IMR-90 (cell line): ENCODE results near the gene URB1.

Experiments used
- BHLHE40 ChIP-seq: fragments of 150-350 bp; IDR thresholded peaks from 2 replicates; pipeline ENCODE4 v1.6.1; 2016; ENCODE audit warnings: mild to moderate bottlenecking, low read depth, low read length
- CEBPB ChIP-seq: IDR thresholded peaks from 2 replicates; pipeline ENCODE4 v1.6.1; 2012; ENCODE audit warnings: low read depth, low read length, improper control_type of control experiment
- CHD1 ChIP-seq: IDR thresholded peaks from 2 replicates; pipeline ENCODE4 v1.6.1; 2012; ENCODE audit warnings: low read depth, low read length, improper control_type of control experiment
- CTCF ChIP-seq: conservative IDR thresholded peaks from 2 replicates; pipeline ENCODE4 v1.5.1; 2012; ENCODE audit warnings: mild to moderate bottlenecking, low read depth, low read length, improper control_type of control experiment
- ELK1 ChIP-seq: fragments of 150-350 bp; IDR thresholded peaks from 2 replicates; pipeline ENCODE4 v1.6.1; 2016; ENCODE audit warnings: low read depth, mild to moderate bottlenecking, low read length, moderate library complexity, borderline replicate concordance
- MAZ ChIP-seq: IDR thresholded peaks from 2 replicates; pipeline ENCODE4 v1.6.1; 2012; ENCODE audit warnings: low read depth, mild to moderate bottlenecking, low read length, improper control_type of control experiment, moderate library complexity, borderline replicate concordance
- NFE2L2 ChIP-seq: fragments of 150-350 bp; IDR thresholded peaks from 2 replicates; pipeline ENCODE4 v1.6.1; 2016; ENCODE audit warnings: low read depth, mild to moderate bottlenecking, low read length
- POLR2A ChIP-seq: IDR thresholded peaks from 2 replicates; pipeline ENCODE4 v1.6.1; 2012; ENCODE audit warnings: mild to moderate bottlenecking, low read depth, low read length
- RAD21 ChIP-seq: IDR thresholded peaks from 2 replicates; pipeline ENCODE4 v1.6.1; 2012; ENCODE audit warnings: low read length, improper control_type of control experiment
- RCOR1 ChIP-seq: IDR thresholded peaks from 2 replicates; pipeline ENCODE4 v1.6.1; 2012; ENCODE audit warnings: mild to moderate bottlenecking, low read length, improper control_type of control experiment; ENCODE audit not compliant: insufficient replicate concordance
- RFX5 ChIP-seq: IDR thresholded peaks from 2 replicates; pipeline ENCODE4 v1.8.0; 2012; ENCODE audit warnings: low read depth, mild to moderate bottlenecking, low read length, moderate library complexity
- SMC3 ChIP-seq: fragments of 150-350 bp; IDR thresholded peaks from 2 replicates; pipeline ENCODE4 v1.6.1; 2016; ENCODE audit warnings: low read depth, mild to moderate bottlenecking, antibody characterized with exemption, low read length, moderate library complexity
- TF ChIP-seq, protein P1 (sequence below): fragments of 150-350 bp; IDR thresholded peaks from 2 replicates; pipeline ENCODE4 v1.6.1; 2017; ENCODE audit warnings: mild to moderate bottlenecking, antibody characterized with exemption, low read length, low read depth

DNA sequence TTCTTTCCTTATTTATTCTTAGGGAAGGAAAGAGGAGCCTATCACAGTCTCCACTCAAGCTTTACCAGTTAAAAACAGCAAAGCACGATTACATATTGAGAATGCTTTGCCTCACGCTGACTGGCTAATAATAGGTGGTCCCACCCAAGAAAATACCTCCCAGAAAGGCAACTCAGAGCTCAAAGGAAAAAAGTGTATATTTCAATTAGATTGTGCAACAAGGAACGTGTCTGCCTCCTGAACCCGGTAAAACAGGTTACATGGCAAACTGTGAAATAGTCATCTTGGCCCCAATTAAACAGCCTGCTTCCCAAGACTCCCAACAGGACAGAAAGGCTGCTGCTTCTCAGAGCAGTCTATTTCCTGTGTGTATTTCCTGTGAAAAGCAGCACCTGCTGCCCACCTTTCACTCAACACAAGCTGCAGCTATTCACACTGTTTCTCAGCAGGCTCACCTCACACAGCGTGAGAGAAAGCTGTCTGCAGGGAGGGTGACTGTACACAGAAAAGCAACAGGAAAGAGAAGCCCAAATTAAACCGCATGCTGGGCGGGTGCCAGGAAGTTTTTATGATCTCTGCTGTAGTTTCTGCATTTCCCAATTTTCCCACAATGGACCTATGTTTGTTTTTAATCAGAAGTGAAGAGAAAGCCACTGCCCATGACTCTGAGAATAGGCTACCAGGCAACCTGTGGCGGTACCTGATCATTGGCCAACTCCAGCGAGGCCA lies 44.0 kb downstream of the URB1 start:
- TF ChIP-seq CTCF = no peak
- no peak for TF ChIP-seq SMC3
- no peak for TF ChIP-seq MAZ
- TF ChIP-seq CHD1 = no peak
- no peak for TF ChIP-seq CEBPB
- no peak for TF ChIP-seq RFX5
- no peak for TF ChIP-seq RCOR1
- no peak for TF ChIP-seq POLR2A
- TF ChIP-seq RAD21 = no peak
- no peak for TF ChIP-seq NFE2L2
- no peak for TF ChIP-seq ELK1
- TF ChIP-seq, protein P1, sequence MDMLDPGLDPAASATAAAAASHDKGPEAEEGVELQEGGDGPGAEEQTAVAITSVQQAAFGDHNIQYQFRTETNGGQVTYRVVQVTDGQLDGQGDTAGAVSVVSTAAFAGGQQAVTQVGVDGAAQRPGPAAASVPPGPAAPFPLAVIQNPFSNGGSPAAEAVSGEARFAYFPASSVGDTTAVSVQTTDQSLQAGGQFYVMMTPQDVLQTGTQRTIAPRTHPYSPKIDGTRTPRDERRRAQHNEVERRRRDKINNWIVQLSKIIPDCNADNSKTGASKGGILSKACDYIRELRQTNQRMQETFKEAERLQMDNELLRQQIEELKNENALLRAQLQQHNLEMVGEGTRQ = no peak
- TF ChIP-seq BHLHE40 = no peak
